Kasumi-1 (cell line): ENCODE results near the gene CGGBP1.
"Not testable (repeated sequence)": the region's sequence is repeated elsewhere in the genome, so short reads cannot be mapped to it uniquely, and the experiment has no call there.

Source experiments
- DNase-seq, 2 experiments: peaks; one replicate each; lab custom pipeline; 2025; lab: John Stamatoyannopoulos, UW

Gene CGGBP1

DNA sequence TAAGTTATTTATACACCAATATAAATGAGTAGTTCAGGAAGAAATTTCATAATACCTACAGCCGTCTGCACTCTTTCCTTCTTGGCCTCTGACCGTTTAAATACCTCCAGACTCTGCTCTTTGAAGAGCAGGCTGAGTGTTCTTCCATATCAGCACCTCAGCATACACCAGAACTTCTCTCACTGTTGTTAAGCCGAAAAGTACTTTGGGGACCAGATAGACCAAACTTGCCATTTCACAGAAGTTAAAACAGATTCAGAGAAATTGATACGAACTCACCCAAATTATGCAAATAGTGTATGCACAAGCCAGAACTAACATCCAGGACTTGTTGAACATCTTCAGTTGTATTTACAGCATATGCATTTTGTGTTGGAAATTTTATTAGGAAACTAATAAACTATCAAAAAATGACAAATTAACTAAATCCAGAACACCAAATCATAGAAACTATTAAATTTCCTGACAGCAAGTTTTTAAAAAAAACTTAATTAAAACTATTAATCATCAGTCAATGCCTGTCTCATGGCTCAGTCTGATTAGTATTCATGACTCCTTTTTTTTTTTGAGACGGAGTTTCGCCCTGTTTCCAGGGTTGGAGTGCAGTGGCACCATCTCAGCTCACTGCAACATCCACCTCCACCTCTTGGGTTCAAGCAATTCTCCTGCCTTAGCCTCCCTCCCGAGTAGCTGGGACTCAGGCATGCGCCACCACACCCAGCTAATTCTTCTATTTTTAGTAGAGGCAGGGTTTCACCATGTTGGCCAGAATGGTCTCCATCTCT is 24.1 kb downstream of the CGGBP1 start:
- DNase-seq: no peak

DNA sequence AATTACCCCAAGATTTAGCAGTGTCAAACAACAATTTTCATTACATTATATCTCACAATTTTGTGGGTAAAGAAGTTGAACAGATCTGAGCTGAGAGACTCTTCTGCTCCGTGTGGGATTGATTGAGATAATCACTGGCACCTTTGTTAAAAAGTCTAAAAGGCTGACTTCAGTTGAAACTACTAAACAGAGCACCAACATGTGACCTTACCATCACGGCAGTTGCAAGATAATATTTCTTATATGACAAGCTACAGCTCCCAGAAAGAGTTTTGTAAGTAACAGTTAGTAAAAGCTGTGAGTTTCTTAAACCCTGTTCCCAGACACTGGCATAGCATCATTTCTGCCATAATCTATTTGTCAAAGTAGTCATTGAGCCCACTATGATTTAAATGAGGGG is 25.0 kb downstream of the CGGBP1 start:
- no peak for DNase-seq

DNA sequence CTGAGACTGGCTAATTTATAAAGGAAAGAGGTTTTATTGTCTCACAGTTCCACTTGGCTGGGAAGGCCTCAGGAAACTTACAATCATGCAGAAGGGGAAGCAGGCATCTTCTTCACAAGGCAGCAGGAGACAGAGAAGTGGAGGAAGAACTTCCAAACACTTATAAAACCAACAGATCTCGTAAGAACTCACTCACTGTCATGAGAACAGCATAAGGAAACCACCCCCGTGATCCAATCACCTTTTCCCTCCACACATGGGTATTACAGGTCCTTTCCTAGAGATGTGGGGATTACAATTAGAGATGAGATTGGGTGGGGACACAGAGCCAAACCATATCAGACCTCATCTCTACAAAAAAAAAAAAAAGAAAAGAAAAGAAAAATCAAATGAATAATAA is 25.7 kb downstream of the CGGBP1 start:
- no peak for DNase-seq

DNA sequence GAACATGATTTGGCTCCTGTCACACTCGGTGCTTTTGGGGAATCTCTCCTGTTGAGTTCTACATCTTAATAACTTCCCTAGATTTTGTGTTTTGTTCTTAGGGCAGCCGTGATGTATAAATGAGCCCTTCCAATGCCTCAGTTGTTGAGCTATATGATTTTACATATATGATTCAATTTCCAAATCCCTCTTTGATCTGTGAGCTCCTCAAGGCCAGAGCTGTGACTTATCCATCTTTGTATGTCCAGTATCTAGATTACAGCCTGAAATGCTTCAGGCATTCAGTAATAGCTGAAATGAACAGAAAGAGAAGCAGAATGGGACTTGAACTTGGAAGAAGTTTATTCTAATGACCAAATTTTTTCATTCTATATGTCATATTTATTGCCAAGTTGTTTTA is 26.6 kb downstream of the CGGBP1 start:
- no peak for DNase-seq

- DNase-seq: peak; percentile 27 to 69
Observed at GRCh38 chr3:88031642-88032077, 27.1 kb downstream of the CGGBP1 start.

DNA sequence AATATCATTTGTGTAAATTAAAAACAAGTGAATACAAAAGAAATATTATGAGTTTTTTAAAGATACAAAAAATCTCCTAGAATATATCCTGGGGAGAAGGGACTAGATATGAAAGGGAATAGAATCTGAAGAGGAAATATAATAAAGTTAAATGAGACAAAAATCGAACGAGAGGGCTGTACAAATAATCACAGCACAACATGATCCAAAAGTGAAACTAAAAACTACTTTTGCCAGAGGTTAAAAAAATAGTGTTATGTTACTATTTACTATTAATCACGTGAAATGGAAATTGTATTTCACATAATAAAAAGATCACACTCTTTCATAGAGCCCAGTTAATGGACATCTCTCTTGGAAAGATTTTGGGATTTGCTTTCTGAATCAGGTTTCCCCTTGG is 28.6 kb downstream of the CGGBP1 start:
- DNase-seq: no peak

- no peak for DNase-seq
Observed at GRCh38 chr3:88028876-88029275, 29.9 kb downstream of the CGGBP1 start.

GRCh38 chr3:88025001-88025552 is 33.7 kb downstream of the CGGBP1 start:
- no peak for DNase-seq

GRCh38 chr3:88019024-88019423 is 39.8 kb downstream of the CGGBP1 start:
- peak; percentile 46 to 55 for DNase-seq

DNA sequence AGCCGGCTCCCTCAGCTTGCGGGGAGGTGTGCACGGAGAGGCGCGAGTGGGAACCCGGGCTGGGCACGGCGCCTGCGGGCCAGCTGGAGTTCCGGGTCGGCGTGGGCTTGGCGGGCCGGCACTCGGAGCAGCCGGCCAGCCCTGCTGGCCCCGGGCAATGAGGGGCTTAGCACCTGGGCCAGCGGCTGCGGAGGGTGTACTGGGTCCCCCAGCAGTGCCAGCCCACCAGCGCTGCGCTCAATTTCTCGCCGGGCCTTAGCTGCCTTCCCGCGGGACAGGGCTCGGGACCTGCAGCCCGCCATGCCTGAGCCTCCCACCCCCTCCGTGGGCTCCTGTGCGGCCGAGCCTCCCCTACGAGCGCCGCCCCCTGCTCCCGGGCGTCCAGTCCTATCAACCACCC is 43.1 kb downstream of the CGGBP1 start:
- DNase-seq: not testable (repeated sequence)

GRCh38 chr3:88013592-88013991 is 45.2 kb downstream of the CGGBP1 start:
- no peak for DNase-seq

- DNase-seq: no peak
Observed at GRCh38 chr3:88010810-88011209, 48.0 kb downstream of the CGGBP1 start.

GRCh38 chr3:88009066-88009465 is 49.7 kb downstream of the CGGBP1 start:
- DNase-seq: no peak

- peak; percentile 62 to 79 for DNase-seq
Observed at GRCh38 chr3:88005066-88005465, 53.7 kb downstream of the CGGBP1 start.

GRCh38 chr3:88003115-88003755 is 55.6 kb downstream of the CGGBP1 start:
- DNase-seq: peak; percentile 54 to 75

DNA sequence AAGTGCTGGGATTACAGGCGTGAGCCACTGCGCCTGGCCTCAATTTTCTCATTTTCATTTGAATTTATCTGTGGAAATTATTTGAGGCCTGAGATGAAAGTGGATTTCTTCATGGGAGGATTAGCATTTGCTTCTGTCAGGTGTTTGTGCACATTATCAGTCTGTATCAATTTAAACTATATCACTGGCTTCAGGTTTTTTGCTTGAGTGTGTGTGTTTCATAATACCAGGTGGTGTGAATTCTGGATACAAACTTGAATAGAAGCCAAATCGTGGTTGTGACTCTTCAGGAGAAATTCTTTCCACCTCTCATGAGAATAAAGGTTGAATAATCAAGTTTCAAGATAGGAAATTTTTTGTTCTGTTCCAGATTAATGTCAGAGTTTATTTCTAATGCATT is 56.4 kb downstream of the CGGBP1 start:
- no peak for DNase-seq
